Right hindlimb (tissue), 1 donor: ENCODE data around the gene PPFIBP1.
A peak's percentile ranks its signal among the peaks of the same experiment; 100 is the strongest.
"Not testable (repeated sequence)": the region's sequence is repeated elsewhere in the genome, so short reads cannot be mapped to it uniquely, and the experiment has no call there.

ENCODE experiments used
- DNase-seq: peaks from one replicate; pipeline ENCODE4 v3.0.0-alpha.2; 2018

The PPFIBP1 gene

GRCh38 chr12:27544858-27545257 is 20.9 kb downstream of the PPFIBP1 start:
- not testable (repeated sequence) for DNase-seq

GRCh38 chr12:27545665-27546064 is 21.7 kb downstream of the PPFIBP1 start:
- no peak for DNase-seq

- DNase-seq = no peak
Observed at GRCh38 chr12:27547592-27547991, 23.6 kb downstream of the PPFIBP1 start.

- no peak for DNase-seq
Observed at GRCh38 chr12:27548301-27549199, 24.5 kb downstream of the PPFIBP1 start.

GRCh38 chr12:27549236-27549800 is 25.3 kb downstream of the PPFIBP1 start:
- DNase-seq = no peak

GRCh38 chr12:27549801-27550652 is 26.0 kb downstream of the PPFIBP1 start:
- peak; percentile 68 for DNase-seq

- no peak for DNase-seq
Observed at GRCh38 chr12:27550653-27550975, 26.6 kb downstream of the PPFIBP1 start.

GRCh38 chr12:27551172-27551840 is 27.3 kb downstream of the PPFIBP1 start:
- no peak for DNase-seq

GRCh38 chr12:27552235-27552634 is 28.2 kb downstream of the PPFIBP1 start:
- no peak for DNase-seq

- peak; percentile 38 for DNase-seq
Observed at GRCh38 chr12:27552886-27553560, 29.0 kb downstream of the PPFIBP1 start.

GRCh38 chr12:27553941-27554340 is 29.9 kb downstream of the PPFIBP1 start:
- no peak for DNase-seq

GRCh38 chr12:27554421-27555186 is 30.6 kb downstream of the PPFIBP1 start:
- DNase-seq = peak; percentile 88

- no peak for DNase-seq
Observed at GRCh38 chr12:27555361-27555760, 31.4 kb downstream of the PPFIBP1 start.

- DNase-seq = no peak
Observed at GRCh38 chr12:27555925-27556778, 32.1 kb downstream of the PPFIBP1 start.

- no peak for DNase-seq
Observed at GRCh38 chr12:27560126-27560525, 36.1 kb downstream of the PPFIBP1 start.

- DNase-seq = no peak
Observed at GRCh38 chr12:27561535-27562350, 37.7 kb downstream of the PPFIBP1 start.

- DNase-seq = no peak
Observed at GRCh38 chr12:27564612-27565213, 40.7 kb downstream of the PPFIBP1 start.

GRCh38 chr12:27566159-27566558 is 42.2 kb downstream of the PPFIBP1 start:
- no peak for DNase-seq

GRCh38 chr12:27566626-27567025 is 42.6 kb downstream of the PPFIBP1 start:
- DNase-seq = no peak
